WI38 (cell line): ENCODE data around the gene CCK.

Experiments used
- H3K4me3 ChIP-seq: 2 replicates; pipeline ENCODE4 v1.5.1; 2011; ENCODE audit warnings: low read depth, mild to moderate bottlenecking, control low read depth, low read length
- TF ChIP-seq, protein P1 (sequence below): IDR thresholded peaks from 2 replicates; pipeline ENCODE4 v1.5.1; 2012; ENCODE audit warnings: low read depth, mild to moderate bottlenecking, control low read depth, low read length

CCK gene, protein sequence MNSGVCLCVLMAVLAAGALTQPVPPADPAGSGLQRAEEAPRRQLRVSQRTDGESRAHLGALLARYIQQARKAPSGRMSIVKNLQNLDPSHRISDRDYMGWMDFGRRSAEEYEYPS

DNA sequence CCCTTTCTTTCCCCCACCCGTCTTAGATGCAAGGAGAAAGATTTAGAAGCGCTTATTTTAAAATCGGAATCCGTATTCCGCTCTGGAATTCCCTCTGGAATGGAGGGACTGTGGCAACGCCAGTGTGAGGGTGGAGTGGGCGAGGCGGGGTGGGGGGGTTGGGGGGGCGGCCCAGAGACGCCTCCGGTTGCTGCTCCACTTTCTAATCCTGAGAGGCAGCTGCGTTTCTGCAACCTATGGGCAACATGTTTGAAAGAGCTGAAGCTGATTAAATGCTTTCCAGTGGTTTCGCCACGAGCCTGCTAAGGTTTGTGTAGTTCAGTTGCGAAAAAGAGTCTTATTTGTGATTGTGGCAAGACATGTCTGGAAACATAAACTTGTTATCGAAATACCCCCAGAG, at the start of gene CCK:
Gene CCK (minus strand): TSS at position 101 of the 400 bp plus-strand sequence. CDS start 2,555 bp downstream, outside the sequence.
- TF ChIP-seq, protein P1, sequence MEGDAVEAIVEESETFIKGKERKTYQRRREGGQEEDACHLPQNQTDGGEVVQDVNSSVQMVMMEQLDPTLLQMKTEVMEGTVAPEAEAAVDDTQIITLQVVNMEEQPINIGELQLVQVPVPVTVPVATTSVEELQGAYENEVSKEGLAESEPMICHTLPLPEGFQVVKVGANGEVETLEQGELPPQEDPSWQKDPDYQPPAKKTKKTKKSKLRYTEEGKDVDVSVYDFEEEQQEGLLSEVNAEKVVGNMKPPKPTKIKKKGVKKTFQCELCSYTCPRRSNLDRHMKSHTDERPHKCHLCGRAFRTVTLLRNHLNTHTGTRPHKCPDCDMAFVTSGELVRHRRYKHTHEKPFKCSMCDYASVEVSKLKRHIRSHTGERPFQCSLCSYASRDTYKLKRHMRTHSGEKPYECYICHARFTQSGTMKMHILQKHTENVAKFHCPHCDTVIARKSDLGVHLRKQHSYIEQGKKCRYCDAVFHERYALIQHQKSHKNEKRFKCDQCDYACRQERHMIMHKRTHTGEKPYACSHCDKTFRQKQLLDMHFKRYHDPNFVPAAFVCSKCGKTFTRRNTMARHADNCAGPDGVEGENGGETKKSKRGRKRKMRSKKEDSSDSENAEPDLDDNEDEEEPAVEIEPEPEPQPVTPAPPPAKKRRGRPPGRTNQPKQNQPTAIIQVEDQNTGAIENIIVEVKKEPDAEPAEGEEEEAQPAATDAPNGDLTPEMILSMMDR = no peak
- H3K4me3 ChIP-seq = no peak within 1 kb of the TSS

DNA sequence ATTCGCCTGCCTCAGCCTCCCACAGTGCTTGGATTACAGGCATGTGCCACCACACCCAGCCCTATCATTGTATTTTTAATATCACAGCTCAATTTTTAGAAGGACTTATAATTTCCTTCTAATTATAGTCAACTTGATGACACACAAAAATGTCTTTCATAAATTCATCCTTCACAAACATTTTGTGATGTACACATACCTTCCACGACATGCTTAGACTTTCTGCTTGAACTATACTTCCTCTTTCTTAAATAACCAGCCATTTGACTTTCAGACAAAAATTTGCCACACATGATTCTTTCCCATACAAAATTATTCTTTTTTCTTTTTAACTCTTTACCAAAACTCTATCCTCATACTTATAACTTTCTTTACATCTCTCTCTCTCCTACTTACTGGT, 48.4 kb upstream of the CCK start:
- TF ChIP-seq, protein P1 = no peak
- H3K4me3 ChIP-seq = no peak overlapping the region

DNA sequence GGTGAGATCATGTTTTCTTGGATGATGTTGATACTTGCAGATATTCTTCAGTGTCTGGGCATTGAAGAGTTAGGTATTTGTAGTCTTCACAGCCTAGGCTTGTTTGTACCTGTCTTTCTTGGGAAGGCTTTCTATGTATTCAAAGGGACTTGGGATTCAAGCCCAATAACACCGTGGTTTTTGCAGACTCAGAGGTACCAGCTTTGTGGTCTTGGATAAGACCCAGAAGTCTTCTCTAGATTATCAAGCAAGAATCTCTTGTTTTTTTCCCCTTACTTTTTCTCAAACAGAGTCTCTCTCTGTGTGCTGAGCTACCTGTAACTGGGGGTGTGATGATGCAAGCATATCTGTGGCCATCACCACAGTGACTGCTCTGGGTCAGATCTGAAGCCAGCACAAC, 42.7 kb upstream of the CCK start:
- TF ChIP-seq, protein P1 = no peak
- H3K4me3 ChIP-seq = no peak overlapping the region

DNA sequence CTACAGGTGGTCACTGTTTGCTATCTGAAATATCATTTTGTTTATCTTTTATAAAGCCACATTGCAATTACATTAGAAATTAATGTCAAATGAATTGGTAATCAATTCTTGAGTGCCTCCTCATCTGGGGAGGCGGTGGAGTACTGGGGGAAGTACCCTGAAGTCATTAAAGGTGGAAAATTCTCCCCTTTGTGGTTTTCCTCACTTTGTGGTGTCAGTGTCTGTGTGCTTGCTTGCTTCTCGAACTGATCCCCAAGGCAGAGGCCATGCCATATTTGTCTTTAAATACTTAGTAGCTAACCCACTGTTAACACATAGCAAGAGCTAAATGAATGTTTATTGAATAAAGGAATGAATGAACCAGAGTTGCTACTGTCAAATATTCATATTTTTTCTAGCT, 40.5 kb upstream of the CCK start:
- TF ChIP-seq, protein P1 = no peak
- H3K4me3 ChIP-seq = no peak overlapping the region

DNA sequence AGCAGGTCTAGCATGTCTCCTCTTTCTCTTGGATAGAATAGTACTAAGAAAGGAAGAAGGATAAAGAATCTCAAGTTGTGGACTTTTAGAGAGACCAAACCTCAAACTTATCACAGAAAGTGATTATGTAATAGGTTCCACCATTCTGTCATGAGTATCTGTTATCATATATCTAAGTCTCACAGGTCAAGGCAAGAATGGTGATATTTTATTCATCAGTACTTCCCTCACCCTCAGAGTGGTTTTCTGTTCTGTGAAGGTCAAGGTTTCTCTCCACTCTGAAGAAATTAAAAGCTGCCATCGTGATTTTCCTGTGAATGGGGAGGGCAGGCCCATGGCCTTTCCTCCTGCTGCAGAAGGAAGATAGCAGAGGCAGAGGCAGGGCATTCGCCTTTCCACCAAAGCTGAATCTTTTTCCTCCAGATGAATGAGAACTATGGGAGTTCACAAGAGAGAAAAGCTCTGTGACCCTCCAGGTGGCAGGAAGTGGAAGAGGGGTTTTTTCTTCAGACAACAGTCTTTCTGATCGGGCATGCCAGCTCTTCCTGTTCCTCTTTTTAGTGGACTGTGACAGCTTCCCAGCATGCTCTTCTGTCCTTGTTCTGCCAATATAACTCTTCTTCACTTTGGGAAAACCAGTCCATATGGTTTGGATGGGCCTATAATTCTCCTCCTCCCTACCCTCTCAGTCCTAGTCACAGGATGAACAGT, 37.1 kb upstream of the CCK start:
- TF ChIP-seq, protein P1 = no peak
- H3K4me3 ChIP-seq = no peak overlapping the region

DNA sequence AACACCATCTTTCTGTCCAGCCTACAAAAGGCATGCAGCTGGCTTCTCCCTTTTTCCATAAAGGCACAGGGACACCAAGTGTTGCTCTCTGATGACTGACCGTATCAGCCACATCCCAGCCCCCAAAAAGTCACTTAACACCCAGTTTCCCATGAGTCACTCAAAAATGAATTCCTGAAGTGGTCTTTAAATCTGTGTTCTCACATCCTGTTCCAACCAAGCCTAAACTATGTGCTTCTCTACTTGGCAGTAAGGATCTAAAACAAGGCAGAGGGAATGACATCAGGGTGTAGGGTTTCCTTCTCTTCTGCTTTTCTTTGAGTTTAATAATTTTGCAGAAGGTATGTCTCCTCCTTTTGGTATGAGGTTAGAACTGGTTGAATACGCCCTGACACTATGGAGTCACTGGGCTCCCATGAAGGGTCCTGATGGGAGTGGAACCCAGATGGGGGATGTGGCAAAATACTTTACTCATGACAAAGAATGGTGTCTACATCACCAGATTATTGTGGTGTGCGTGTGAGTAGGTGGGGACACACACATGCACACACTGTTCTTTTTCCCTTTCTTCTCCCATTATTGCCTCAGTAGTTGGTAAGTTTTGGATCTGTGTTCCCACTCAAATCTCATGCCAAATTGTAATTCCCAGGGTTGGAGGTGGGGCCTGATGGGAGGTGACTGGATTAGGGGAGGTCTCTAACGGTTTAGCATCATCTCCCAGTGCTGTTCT, 35.6 kb upstream of the CCK start:
- TF ChIP-seq, protein P1 = no peak

DNA sequence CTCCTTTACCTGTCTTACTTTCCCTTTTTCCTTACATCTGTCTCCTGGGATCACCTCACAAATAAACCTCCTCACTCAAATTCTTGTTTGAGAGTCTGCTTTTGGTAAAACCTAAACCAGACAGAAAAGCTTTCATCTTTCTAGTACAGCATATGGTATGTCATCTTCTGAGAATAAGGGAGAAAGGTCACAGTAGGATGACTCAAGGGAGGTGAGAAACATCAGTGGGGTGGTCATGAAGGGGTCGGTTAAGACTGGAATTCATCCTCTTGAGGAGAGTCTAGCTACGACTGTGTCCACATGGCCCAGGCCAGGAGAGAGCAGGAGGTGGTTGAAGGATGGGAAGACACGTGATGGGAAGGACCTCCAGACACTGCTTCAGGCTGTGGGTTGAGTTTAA, 34.8 kb upstream of the CCK start:
- TF ChIP-seq, protein P1 = no peak
- H3K4me3 ChIP-seq = no peak overlapping the region

More for the DNA sequence above, 35.6 kb upstream of the CCK start:
- H3K4me3 ChIP-seq = no peak overlapping the region
